Thyroid gland (tissue), 4 donors: Measurements from ENCODE around the gene CCL27. TPM values are rescaled to one million over a fixed set of nuclear protein-coding genes. Genes with fewer than 3 reads are reported as not detected.
A peak's percentile ranks its signal among the peaks of the same experiment; 100 is the strongest.

Source experiments
- DNase-seq, 2 donors: peaks; one replicate each; pipeline ENCODE4 v3.0.0-alpha.2; 2019
- H3K27ac ChIP-seq, 3 donors: fragments of 200-600 bp; sonication (generic); 1 replicate in 2 of 3; 2 replicates in 1 of 3; pipeline ENCODE4 v1.5.1; 2016 to 2019; ENCODE audit warnings: mild to moderate bottlenecking in 1 of 3, moderate library complexity in 1 of 3
- H3K27me3 ChIP-seq: fragments of 200-600 bp; sonication (generic); one replicate; pipeline ENCODE4 v1.5.1; 2019
- H3K36me3 ChIP-seq, 2 donors: fragments of 200-600 bp; sonication (generic); one replicate each; pipeline ENCODE4 v1.5.1; 2016 to 2019
- H3K4me1 ChIP-seq, 2 donors: fragments of 200-600 bp; sonication (generic); one replicate each; pipeline ENCODE4 v1.5.1; 2017 to 2019
- H3K4me3 ChIP-seq, 3 donors: fragments of 200-600 bp; sonication (generic); replicated peaks in 1 of 3; 1 replicate in 2 of 3; 2 replicates in 1 of 3; pipeline ENCODE4 v1.5.1; 2016; ENCODE audit warnings: mild to moderate bottlenecking in 1 of 3
- H3K9me3 ChIP-seq: fragments of 200-600 bp; sonication (generic); one replicate; pipeline ENCODE4 v1.5.1; 2017
- CTCF ChIP-seq, 6 experiments: fragments of 200-600 bp in 3 of 6; fragments of 450-650 bp in 3 of 6; sonication (generic) in 3 of 6; IDR thresholded peaks; one replicate each; pipeline ENCODE4 v1.5.1; 2016 to 2019; ENCODE audit warnings: antibody characterized with exemption in 6 of 6, mild to moderate bottlenecking in 2 of 6, inconsistent platforms in 1 of 6, moderate library complexity in 1 of 6
- POLR2A ChIP-seq, 2 donors: fragments of 450-650 bp; IDR thresholded peaks; one replicate each; pipeline ENCODE4 v1.6.1; 2017; ENCODE audit warnings: antibody characterized with exemption in 2 of 2, mild to moderate bottlenecking in 2 of 2, moderate library complexity in 1 of 2
- WGBS, 2 donors: methylation state at CpG; one replicate each; pipeline ENCODE4 v1.1.5; 2017; 5-methylcytosine and 5-hydroxymethylcytosine counted together
- intact Hi-C: fragments of 100-400 bp; cut with DNase I; formaldehyde crosslinking; loops from one replicate; pipeline ENCODE4 v1.15.1; 2023
- total RNA-seq, 4 donors: library from RNA; depleted of rRNA; stranded (reverse); fragments of >200 nt; gene quantifications; one replicate each; pipeline ENCODE4 v1.2.3, GENCODE V29; 2016

Gene CCL27
- total RNA-seq, 4 donors from 2014 or later = 1.1 TPM; not detected in 3

GRCh38 chr9:34675048-34675714 lies 12.7 kb upstream of the CCL27 start:
- H3K4me3 ChIP-seq = no peak overlapping the region
- H3K27ac ChIP-seq = no peak overlapping the region
- intact Hi-C loops = no loop called here
- no peaks in the 10 kb centered on the region for H3K9me3 ChIP-seq
- H3K36me3 ChIP-seq = no peaks in the 10 kb centered on the region
- no peaks in the 10 kb centered on the region for H3K4me1 ChIP-seq
- WGBS, 2 donors = 48 to 49% methylated on average over 10 of the region's 10 CpGs
- no peaks in the 10 kb centered on the region for H3K27me3 ChIP-seq
- TF ChIP-seq POLR2A (IDR thresholded peaks at IDR 0.05) (no peak), CTCF (IDR thresholded peaks at IDR 0.05) (peak in 5 of 6 experiments; percentile 14 to 44 (median 32))
- peak; percentile 36 to 40 for DNase-seq

GRCh38 chr9:34674440-34674839 lies 12.0 kb upstream of the CCL27 start:
- H3K27me3 ChIP-seq = no peaks in the 10 kb centered on the region
- intact Hi-C loops = no loop called here
- TF ChIP-seq CTCF (IDR thresholded peaks at IDR 0.05) = no peak
- no peak for TF ChIP-seq POLR2A (IDR thresholded peaks at IDR 0.05)
- DNase-seq = no peak
- no peak overlapping the region for H3K27ac ChIP-seq
- H3K9me3 ChIP-seq = no peaks in the 10 kb centered on the region
- 87 to 92% methylated on average over 3 of the region's 3 CpGs for WGBS, 2 donors
- no peak overlapping the region for H3K4me3 ChIP-seq
- H3K4me1 ChIP-seq = no peaks in the 10 kb centered on the region
- no peaks in the 10 kb centered on the region for H3K36me3 ChIP-seq

- WGBS, 2 donors = 83 to 88% methylated on average over 1 of the region's 1 CpG
- intact Hi-C loops = no loop called here
- Histone ChIP-seq H3K27ac (no peak overlapping the region), H3K27me3 (no peaks in the 10 kb centered on the region), H3K4me1 (peaks cover 4 to 11% of the 10 kb centered on the region in 2 donors), H3K4me3 (no peak overlapping the region), H3K9me3 (no peaks in the 10 kb centered on the region), H3K36me3 (no peaks in the 10 kb centered on the region)
- DNase-seq = no peak
- TF ChIP-seq CTCF (IDR thresholded peaks at IDR 0.05) (no peak), POLR2A (IDR thresholded peaks at IDR 0.05) (no peak)
Measured at GRCh38 chr9:34671307-34671706, 8.8 kb upstream of the CCL27 start.

- WGBS, 2 donors = 91 to 96% methylated on average over 5 of the region's 5 CpGs
- H3K4me1 ChIP-seq = peaks cover 4 to 13% of the 10 kb centered on the region in 2 donors
- intact Hi-C loops = no loop called here
Measured at GRCh38 chr9:34669809-34670562, 7.5 kb upstream of the CCL27 start.

More at GRCh38 chr9:34669809-34670562, 7.5 kb upstream of the CCL27 start:
- Histone ChIP-seq H3K4me3 (no peak overlapping the region), H3K9me3 (no peaks in the 10 kb centered on the region), H3K27ac (no peak overlapping the region), H3K27me3 (no peaks in the 10 kb centered on the region), H3K36me3 (no peaks in the 10 kb centered on the region)
- DNase-seq = no peak
- TF ChIP-seq POLR2A (IDR thresholded peaks at IDR 0.05) = no peak
- TF ChIP-seq CTCF (IDR thresholded peaks at IDR 0.05) = no peak
